Fibroblast of pulmonary artery (primary cell): ENCODE results near the gene SCGB1C2.

ENCODE experiments used
- DNase-seq: peaks from one replicate; pipeline ENCODE4 v3.0.0-alpha.2; 2010; ENCODE audit warnings: low read depth
- H3K4me3 ChIP-seq: replicated peaks from 2 replicates; pipeline ENCODE4 v1.5.1; 2011; ENCODE audit warnings: low read depth, mild to moderate bottlenecking, control low read depth, low read length, moderate library complexity
- CTCF ChIP-seq: IDR thresholded peaks from 2 replicates; pipeline ENCODE4 v1.5.1; 2011; ENCODE audit warnings: mild to moderate bottlenecking, control low read depth, low read length, inconsistent platforms; ENCODE audit errors: missing control alignments

The SCGB1C2 gene

DNA sequence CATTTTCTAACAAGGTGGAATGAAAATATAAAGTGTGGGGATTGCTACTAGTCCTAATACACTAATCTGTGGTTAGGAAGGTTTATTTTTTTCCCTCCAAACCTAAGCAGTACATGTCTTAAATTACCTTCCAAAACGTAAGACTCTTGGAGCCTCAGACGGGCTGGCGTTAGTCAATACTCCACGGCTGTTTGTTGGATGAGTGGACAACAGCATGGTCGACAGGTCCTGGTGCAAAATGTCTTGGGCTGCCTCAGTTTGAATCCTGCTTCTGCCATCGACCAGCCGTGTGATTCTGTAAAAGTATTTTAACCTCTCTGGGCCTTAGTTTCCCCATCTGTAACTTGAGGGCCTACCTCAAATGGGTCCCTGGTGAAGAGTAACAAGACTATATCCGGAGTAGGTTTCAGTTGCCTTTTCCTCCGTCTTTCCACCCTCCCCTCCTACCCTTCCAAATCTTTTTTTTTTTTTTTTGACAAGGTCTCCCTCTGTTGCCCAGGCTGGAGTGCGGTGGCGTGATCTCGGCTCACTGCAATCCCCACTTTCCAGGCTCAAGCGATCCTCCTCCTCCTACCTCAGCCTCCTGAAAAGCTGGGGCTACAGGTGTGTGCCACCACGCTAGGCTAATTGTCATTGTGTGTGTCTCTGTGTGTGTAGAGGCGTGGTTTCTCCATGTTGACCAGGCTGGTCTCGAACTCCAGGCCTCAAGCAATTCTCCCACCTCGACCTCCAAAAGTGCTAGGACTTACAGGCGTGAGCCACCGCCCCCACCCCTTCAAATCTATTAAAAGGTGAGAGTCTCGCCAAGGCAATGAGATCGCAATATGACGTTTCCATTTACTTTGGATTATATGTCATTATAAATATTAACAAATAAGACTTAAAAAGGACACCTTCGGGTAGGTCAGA lies 5.8 kb downstream of the SCGB1C2 start:
- no peak overlapping the region for H3K4me3 ChIP-seq
- DNase-seq = no peak
- TF ChIP-seq CTCF = no peak

DNA sequence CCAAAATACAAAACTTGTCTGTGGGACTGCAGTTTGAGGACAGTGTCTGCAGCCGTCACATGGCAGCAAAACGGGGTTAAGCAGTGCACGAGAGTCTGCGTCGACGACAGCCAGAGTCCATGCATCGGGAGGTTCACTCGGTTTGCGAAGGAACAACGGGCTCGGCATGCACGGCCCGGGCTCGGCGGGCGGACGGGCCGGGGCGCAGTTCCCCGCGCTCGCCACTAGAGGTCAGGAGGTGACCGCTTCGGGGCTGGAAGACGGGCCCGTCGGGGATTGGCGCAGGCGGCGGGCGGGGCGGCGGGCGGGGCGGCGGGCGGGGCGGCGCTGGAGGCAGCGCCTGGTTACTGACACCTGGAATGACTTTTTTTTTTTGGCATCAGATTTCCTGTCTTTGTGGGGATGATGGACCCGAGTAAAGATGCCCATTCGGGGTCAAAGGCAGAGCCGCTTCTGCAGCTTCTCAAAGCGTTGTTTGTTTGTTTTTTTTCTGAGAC lies 6.5 kb downstream of the SCGB1C2 start:
- TF ChIP-seq CTCF = peak; percentile 45
- DNase-seq = peak; percentile 59
- no peak overlapping the region for H3K4me3 ChIP-seq

- no peak overlapping the region for H3K4me3 ChIP-seq
- DNase-seq = no peak
- no peak for TF ChIP-seq CTCF
These were observed 7.7 kb downstream of the SCGB1C2 start for GRCh38 chr17:144936-145670.

GRCh38 chr17:145671-146541 lies 8.5 kb downstream of the SCGB1C2 start:
- no peak for TF ChIP-seq CTCF
- no peak for DNase-seq
- H3K4me3 ChIP-seq = no peak overlapping the region

DNA sequence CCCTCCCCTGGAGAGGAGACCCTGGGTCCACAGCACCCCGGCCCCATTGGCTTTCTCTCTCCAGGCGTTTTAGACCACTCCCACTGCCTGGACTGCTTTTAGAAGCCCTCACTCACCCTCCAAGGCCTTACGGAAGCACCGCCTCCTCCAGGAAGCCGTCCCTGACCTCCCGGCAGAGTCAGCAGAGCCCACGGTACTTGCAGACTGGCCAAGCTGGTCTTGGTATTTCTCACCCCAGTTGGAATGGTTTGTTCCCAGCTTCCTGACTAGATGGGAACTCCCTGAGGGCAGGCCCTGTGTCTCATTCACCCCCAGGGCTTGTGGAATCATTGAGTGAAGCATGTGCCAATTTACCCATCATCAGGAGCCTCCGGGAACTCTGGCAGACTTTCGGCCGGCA lies 9.2 kb downstream of the SCGB1C2 start:
- no peak for TF ChIP-seq CTCF

DNA sequence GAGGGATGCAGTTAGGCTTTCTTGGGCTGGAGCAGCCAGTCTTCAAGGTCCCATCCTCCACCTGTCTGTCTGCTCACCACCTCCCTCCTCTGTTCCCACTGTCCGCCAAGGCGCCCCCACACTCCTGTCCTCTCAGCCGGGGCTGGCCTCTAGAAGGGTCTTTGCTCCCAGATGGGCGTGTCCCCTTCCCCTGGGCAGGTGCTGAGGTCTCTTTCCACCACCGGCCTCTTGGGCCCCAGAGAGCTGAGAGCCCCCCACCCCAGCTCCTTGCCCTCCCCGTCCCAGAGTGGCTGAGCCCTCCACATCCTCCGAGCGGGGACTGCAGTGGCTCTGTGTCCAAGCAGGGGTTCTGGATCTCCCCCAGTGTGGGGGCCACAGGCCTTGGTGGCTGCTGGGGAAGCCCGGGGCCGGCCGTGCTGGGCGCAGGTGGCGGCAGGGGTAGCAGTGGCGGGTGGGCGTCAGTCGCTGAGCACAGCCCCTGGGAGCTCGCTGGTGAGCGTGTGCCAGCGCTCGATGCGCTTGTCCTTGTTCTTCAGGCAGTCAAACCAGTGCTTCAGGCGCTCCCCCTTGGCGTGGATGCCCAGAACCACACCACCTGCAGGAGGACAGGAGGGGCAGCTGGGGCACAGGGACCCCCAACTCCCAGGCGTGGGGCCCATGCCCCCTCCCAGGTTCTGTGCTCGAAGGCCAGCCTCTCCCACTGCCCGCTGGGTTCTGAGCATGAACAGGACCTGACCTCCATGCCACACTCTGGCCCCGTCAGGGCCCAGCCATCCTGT lies 9.8 kb downstream of the SCGB1C2 start:
- no peak for DNase-seq
- H3K4me3 ChIP-seq = no peak overlapping the region
- no peak for TF ChIP-seq CTCF

More for the DNA sequence above, 9.2 kb downstream of the SCGB1C2 start:
- no peak for DNase-seq
- H3K4me3 ChIP-seq = no peak overlapping the region
